Subcutaneous adipose tissue (tissue), 4 donors: ENCODE results near the gene PPP1R13B. TPM values are rescaled to one million over a fixed set of nuclear protein-coding genes. Genes with fewer than 3 reads are reported as not detected.

Experiments
- CTCF ChIP-seq: fragments of 450-650 bp; IDR thresholded peaks from one replicate; pipeline ENCODE4 v1.5.1; 2016; ENCODE audit warnings: low read depth, mild to moderate bottlenecking, control low read depth, antibody characterized with exemption, moderate library complexity
- total RNA-seq, 4 donors: library from RNA; depleted of rRNA; stranded (reverse); fragments of >200 nt; gene quantifications; one replicate each; pipeline ENCODE4 v1.1.0, GENCODE V29; 2016

Gene PPP1R13B
- total RNA-seq, 4 donors from 2014 or later: 3.6 to 18.8 (median 8.6) TPM

- no peak for TF ChIP-seq CTCF
Measured at GRCh38 chr14:103870891-103871595, 23.7 kb upstream of the PPP1R13B start.

- TF ChIP-seq CTCF: no peak
Measured at GRCh38 chr14:103870144-103870876, 22.9 kb upstream of the PPP1R13B start.

- no peak for TF ChIP-seq CTCF
Measured at GRCh38 chr14:103869406-103870143, 22.2 kb upstream of the PPP1R13B start.

GRCh38 chr14:103868242-103868897 lies 21.0 kb upstream of the PPP1R13B start:
- TF ChIP-seq CTCF: no peak

GRCh38 chr14:103867523-103867953 lies 20.2 kb upstream of the PPP1R13B start:
- TF ChIP-seq CTCF: no peak

- no peak for TF ChIP-seq CTCF
Measured at GRCh38 chr14:103867020-103867419, 19.6 kb upstream of the PPP1R13B start.
